ENCODE measurements around the gene CSE1L.
"Not testable (repeated sequence)": the region's sequence is repeated elsewhere in the genome, so short reads cannot be mapped to it uniquely, and the experiment has no call there.

The CSE1L gene

DNA sequence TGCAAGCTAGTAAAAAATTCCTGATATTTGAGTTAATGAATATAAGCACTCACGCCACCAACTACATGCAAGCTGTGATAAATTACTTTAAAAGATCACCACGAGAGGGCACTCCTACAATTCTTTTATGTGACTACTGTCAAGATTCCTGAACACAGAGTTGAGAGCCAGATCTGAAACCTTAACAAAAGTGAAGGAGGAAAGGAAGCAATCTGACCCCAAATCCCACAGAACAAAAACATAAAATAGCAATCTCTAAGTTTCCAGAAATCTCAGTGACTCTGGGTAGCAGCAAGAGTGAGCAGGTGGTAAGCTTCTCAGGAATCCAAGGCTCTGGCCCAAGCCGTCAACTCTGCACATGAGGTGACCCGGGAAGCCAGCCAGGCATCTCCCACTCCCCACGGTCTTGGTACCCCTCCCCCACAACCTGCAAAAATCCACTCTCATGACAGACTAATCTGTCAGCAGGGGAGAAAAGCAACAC lies 86.9 kb downstream of the CSE1L start:
- DNase-seq: no peak

DNA sequence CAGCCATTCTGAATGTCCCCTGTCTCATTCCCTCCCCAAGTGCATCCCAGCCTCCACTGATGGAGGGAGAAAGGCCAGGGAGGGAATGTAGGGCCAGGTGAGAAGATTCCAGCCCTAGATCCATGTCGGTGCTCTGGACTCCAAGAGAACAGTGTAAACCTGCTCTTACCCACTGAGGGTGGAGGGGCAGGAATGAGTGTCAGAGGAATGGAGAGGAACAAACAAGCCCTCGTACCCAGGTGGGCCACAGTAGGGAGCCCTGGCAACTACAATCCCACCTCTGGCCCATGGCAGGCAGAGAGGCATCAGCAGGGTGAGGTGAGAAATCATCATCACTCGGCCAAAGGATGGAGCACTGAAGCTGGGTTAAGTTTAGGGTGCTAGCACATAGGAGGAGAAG lies 87.5 kb downstream of the CSE1L start:
- DNase-seq: no peak

DNA sequence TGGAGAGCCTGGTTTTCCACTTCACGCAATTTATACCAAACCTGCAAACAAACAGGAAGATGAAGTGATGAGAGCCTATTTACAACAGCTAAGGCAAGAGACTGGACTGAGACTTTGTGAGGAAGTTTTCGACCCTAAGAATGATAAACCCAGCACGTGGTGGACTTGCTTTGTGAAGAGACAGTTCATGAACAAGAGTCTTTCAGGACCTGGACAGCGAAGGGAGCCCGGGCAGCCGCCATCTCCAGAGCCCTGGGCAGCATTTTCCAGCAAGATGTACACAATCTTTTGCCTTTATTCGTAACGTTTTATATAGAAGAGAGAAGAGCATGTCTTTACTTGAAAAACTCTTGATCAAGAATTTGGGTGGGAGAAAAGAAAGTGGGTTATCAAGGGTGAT lies 88.7 kb downstream of the CSE1L start:
- DNase-seq: not testable (repeated sequence)

DNA sequence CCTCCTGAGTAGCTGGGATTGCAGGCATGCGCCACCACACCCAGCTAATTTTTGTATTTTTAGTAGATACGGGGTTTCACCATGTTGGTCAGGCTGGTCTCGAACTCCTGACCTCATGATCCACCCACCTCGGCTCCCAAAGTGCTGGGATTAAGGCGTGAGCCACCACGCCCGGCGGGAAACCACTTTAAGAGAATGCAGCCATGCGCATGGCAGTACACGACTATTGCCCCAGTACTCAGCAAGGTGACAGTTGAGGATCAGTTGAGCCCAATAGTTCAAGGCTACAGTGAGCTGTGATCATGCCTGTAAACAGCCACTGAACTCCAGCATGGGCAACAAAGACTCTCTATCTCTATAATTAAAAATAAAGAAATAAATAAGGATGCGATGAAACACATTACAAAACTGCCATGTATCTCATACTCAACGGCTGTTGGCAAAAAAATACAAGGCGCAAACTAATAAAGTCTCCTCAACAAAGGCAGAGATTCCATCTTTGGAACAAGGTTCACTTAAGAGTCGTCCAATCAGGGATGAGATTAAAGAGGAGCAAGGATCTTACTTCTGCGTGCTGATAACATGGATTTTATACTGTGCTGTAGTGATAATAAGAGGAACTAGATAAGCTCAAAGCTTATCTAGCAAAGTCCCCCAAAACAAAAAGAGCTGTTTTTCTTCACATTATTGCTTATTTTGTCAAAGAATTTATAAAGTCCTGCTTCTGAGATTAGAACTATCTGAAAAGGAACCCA lies 90.9 kb downstream of the CSE1L start:
- DNase-seq: no peak

DNA sequence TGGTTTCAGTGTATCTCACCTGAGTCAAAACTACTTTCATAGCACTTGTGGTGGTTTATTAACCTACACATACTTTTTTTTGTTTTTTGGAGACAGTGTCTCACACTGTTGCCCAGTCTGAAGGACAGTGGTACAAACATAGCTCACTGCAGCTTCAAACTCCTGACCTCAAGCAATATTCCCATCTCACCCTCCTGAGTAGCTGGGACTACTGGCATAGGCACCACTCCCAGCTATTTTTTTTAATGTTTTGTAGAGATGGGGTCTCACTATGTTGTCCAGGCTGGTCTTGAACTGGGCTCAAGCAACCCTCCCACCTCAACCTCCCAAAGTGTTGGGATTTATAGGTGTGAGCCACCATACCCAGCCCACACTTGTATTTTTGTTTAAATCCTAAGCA lies 92.3 kb downstream of the CSE1L start:
- DNase-seq: no peak

DNA sequence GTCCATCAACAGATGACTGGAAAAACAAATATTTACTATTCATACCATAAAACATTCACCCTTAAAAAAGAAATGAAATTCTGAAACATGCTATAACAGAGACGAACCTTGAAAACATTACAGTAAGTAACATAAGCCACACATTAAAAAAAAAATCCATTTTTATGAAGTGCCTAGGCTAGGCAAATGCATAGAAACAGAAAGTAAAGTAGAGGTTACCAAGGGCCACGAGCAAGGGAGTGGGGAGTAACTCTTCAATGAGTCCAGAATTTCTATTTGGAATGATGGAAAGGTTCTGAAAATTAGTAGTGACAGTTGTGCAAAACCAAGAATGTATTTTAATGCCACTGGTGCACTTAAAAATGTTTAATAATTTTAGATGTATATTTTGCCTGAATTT lies 94.3 kb downstream of the CSE1L start:
- DNase-seq: no peak

DNA sequence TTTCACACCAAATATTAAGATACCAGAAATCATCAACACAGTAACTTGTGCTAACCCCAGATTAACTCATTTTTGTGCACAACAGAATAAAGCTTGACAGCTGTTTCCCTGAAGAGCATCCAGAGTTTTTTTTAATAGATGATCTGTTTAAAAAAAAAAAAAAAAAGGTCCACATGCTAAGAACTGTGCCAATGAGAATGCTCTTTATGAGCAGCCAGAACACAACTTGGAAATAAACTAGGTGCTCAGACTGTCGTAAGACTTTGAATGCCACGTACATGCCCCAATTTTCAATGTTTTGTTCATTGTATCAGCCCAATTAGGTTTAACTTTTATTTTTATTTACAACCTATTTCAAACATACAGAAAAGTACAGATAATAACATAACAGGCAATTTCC lies 94.7 kb downstream of the CSE1L start:
- no peak for DNase-seq

All from DMS 273 treated with DMSO at 0.1 percent for 48 hours (cell line).